Measurements from ENCODE around the gene ATP9B. TPM values are rescaled to one million over a fixed set of nuclear protein-coding genes. Genes with fewer than 3 reads are reported as not detected.

The ATP9B gene
- total RNA-seq, 2 donors from 2014 or later, result 29.1 to 38.1 TPM

GRCh38 chr18:79317703-79318102 is 248.5 kb downstream of the ATP9B start:
- DNase-seq, result no peak
- peak; percentile 52 for TF ChIP-seq CTCF (conservative IDR thresholded peaks at IDR 0.05)
- Mint-ChIP-seq H3K27me3 (ENCODE audit: insufficient read depth) (no peaks in the 10 kb centered on the region), H3K27ac (no peak overlapping the region), H3K36me3 (ENCODE audit: low read depth) (peaks cover 23% of the 10 kb centered on the region), H3K4me3 (no peak overlapping the region), H3K9me3 (peaks cover 4% of the 10 kb centered on the region), H3K4me1 (no peaks in the 10 kb centered on the region)
- Histone ChIP-seq H3K27ac (ENCODE audit: low read depth, low read length) (no peak overlapping the region), H3K9ac (ENCODE audit: extremely low read depth, low read length, poor library complexity, severe bottlenecking) (no peak overlapping the region), H3K9me3 (ENCODE audit: control insufficient read depth, low read length) (no peaks in the 10 kb centered on the region), H3K4me3 (ENCODE audit: low read length) (no peak overlapping the region), H3K36me3 (ENCODE audit: control insufficient read depth, insufficient read depth, low read length) (peaks cover 15% of the 10 kb centered on the region), H3K27me3 (ENCODE audit: control insufficient read depth, insufficient read depth, low read length, poor library complexity, severe bottlenecking) (no peaks in the 10 kb centered on the region), H3K4me1 (ENCODE audit: control insufficient read depth, insufficient read depth, low read length) (no peaks in the 10 kb centered on the region)
- WGBS, 2 experiments (ENCODE audit: insufficient coverage in 1 of 2, insufficient read length in 1 of 2), result 95 to 100% methylated on average over 2 of the region's 2 CpGs

GRCh38 chr18:79318142-79318673 is 249.0 kb downstream of the ATP9B start:
- Histone ChIP-seq H3K9ac (ENCODE audit: extremely low read depth, low read length, poor library complexity, severe bottlenecking) (no peak overlapping the region), H3K36me3 (ENCODE audit: control insufficient read depth, insufficient read depth, low read length) (peaks cover 15% of the 10 kb centered on the region), H3K4me1 (ENCODE audit: control insufficient read depth, insufficient read depth, low read length) (no peaks in the 10 kb centered on the region), H3K27ac (ENCODE audit: low read depth, low read length) (no peak overlapping the region), H3K4me3 (ENCODE audit: low read length) (no peak overlapping the region), H3K27me3 (ENCODE audit: control insufficient read depth, insufficient read depth, low read length, poor library complexity, severe bottlenecking) (no peaks in the 10 kb centered on the region), H3K9me3 (ENCODE audit: control insufficient read depth, low read length) (no peaks in the 10 kb centered on the region)
- H3K4me3 Mint-ChIP-seq, result no peak overlapping the region
- DNase-seq, result no peak
- no peaks in the 10 kb centered on the region for H3K27me3 Mint-ChIP-seq (ENCODE audit: insufficient read depth)
- TF ChIP-seq CTCF (conservative IDR thresholded peaks at IDR 0.05), result no peak
- WGBS, 2 experiments (ENCODE audit: insufficient coverage in 1 of 2, insufficient read length in 1 of 2), result 91 to 95% methylated on average over 9 of the region's 9 CpGs
- no peak overlapping the region for H3K27ac Mint-ChIP-seq
- no peaks in the 10 kb centered on the region for H3K4me1 Mint-ChIP-seq
- H3K36me3 Mint-ChIP-seq (ENCODE audit: low read depth), result peaks cover 23% of the 10 kb centered on the region
- peaks cover 4% of the 10 kb centered on the region for H3K9me3 Mint-ChIP-seq

- no peak for TF ChIP-seq CTCF (conservative IDR thresholded peaks at IDR 0.05)
- Mint-ChIP-seq H3K27me3 (ENCODE audit: insufficient read depth) (no peaks in the 10 kb centered on the region), H3K4me1 (no peaks in the 10 kb centered on the region), H3K9me3 (peaks cover 4% of the 10 kb centered on the region), H3K27ac (no peak overlapping the region), H3K4me3 (no peak overlapping the region), H3K36me3 (ENCODE audit: low read depth) (peaks cover 23% of the 10 kb centered on the region)
- no peak for DNase-seq
- H3K4me3 ChIP-seq (ENCODE audit: low read length), result no peak overlapping the region
- H3K4me1 ChIP-seq (ENCODE audit: control insufficient read depth, insufficient read depth, low read length), result no peaks in the 10 kb centered on the region
- no peaks in the 10 kb centered on the region for H3K27me3 ChIP-seq (ENCODE audit: control insufficient read depth, insufficient read depth, low read length, poor library complexity, severe bottlenecking)
- H3K36me3 ChIP-seq (ENCODE audit: control insufficient read depth, insufficient read depth, low read length), result peaks cover 15% of the 10 kb centered on the region
- 85 to 91% methylated on average over 6 to 15 of the region's 15 CpGs for WGBS, 2 experiments (ENCODE audit: insufficient coverage in 1 of 2, insufficient read length in 1 of 2)
- no peaks in the 10 kb centered on the region for H3K9me3 ChIP-seq (ENCODE audit: control insufficient read depth, low read length)
- H3K27ac ChIP-seq (ENCODE audit: low read depth, low read length), result no peak overlapping the region
- H3K9ac ChIP-seq (ENCODE audit: extremely low read depth, low read length, poor library complexity, severe bottlenecking), result no peak overlapping the region
These were observed 251.1 kb downstream of the ATP9B start for GRCh38 chr18:79320216-79320850.

Data from endodermal cell (in vitro differentiated cells).